NCI-H1694 treated with DMSO at 0.1 percent for 48 hours (cell line): ENCODE results near the gene LRP1B.
A peak's percentile ranks its signal among the peaks of the same experiment; 100 is the strongest.
"Not testable (repeated sequence)": the region's sequence is repeated elsewhere in the genome, so short reads cannot be mapped to it uniquely, and the experiment has no call there.

ENCODE experiments used
- DNase-seq: peaks from one replicate; lab custom pipeline; 2025; lab: John Stamatoyannopoulos, UW

LRP1B gene

DNA sequence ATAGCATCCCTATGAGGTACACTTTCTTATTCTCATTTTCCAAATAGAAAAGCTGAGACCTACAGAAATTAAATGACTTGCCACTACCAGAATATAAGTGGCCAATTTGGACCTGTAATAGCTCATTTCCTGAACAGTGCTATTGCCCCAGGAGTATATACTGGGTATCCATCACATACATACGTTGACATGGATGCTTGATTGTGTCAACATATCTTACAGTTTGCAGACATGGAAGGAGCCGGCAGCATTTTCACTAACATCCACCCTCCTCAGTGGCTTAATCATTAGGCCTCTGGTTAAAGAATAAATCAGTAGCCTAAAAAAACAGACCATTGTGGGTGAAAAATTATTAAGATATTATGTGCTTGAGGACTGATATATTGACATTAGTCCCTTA is 829.3 kb downstream of the LRP1B start:
- no peak for DNase-seq

- no peak for DNase-seq
These were observed 850.8 kb downstream of the LRP1B start for GRCh38 chr2:141280037-141280436.

DNA sequence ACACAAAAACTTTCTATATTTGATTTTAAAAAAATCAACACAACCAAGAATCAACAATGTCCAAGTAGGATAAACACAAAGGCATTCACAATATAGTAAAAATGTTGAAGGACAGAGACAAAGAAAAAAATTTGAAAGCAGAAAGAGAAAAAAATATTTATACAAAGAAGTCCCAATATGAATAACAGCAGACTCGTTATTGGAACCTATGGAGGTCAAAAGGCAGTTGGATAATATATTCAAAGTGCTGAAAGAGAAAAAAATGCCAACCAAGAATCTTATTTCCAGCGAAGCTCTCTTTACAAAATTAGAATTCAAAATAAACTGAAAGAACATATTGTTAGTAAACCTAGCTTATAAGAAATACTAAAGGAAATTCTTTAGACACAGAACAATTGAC is 859.5 kb downstream of the LRP1B start:
- no peak for DNase-seq

DNA sequence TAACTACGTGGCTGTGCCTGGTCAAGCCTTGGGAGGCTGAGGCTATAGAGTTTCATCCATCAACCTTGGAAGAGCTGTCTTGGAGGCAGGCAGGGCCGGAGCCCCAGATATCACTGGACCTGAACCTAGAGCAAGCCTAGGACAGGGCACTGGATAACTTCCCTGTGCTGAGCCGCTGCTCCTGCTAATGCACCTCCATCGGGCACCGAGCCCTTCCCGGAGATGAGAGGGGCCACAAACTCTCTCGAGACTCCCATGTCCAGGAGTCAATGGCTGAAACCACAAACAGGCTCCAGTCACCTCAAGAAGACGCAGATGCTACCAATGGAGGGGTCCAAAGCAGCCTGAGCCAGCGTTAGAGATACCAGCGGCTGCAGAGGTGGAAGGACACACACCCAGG is 866.0 kb downstream of the LRP1B start:
- no peak for DNase-seq

DNA sequence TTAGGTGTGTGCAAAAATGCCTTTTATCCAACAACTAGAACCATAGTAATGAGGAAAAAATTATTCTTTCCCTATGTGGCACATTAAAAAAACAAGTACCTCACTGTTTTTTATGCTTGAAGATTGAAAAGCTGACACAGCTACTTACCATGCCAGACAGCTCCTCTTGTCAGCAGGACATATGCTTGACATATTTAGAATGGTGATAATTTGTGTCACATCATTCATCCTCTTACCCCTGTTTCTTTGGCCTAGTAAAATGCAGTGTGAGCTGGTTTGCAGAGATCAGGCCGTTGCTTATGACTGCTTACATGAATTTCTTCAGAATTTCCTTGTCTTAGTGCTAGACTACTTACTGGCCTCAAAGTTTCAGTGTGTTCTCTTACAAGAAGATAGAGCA is 869.9 kb downstream of the LRP1B start:
- DNase-seq = no peak

DNA sequence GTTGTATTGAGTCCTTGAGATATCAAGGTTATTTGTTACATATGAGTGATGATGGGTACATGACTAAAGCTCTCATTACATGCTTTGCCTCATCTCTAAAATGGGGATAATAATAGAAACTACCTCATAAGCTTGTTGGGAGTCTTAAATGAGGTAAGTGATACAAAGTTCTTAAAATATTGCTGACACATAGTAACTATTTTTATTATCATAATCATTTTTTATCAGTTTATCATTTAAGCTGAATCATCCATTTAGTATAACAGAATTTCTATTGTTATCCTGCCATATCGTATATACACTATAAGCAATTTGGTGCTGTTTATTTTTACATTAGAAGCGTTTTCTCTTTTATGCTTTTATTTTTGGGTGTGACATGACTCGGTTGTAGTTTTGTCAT is 871.1 kb downstream of the LRP1B start:
- DNase-seq = no peak

DNA sequence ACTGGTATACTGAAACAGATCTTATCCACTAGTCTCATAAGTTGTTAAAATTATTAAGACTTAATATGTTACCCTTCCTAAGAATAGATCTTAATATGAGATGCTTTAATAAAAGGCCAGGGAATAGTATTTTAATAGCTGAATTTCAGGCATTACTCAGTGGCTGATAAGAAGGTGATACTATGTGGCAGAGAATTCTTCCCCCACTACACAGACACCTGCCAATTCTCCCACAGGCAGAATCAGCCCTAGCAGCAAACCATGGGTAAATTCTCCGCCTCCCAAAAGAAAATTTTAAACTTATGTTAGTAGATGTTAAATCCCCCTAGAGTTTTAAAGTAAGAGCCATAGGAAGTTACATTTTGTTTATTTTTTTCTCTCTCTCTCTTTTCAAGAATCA is 888.8 kb downstream of the LRP1B start:
- no peak for DNase-seq

- DNase-seq = no peak
These were observed 904.3 kb downstream of the LRP1B start for GRCh38 chr2:141226560-141226959.

- no peak for DNase-seq
These were observed 923.8 kb downstream of the LRP1B start for GRCh38 chr2:141207036-141207385.

DNA sequence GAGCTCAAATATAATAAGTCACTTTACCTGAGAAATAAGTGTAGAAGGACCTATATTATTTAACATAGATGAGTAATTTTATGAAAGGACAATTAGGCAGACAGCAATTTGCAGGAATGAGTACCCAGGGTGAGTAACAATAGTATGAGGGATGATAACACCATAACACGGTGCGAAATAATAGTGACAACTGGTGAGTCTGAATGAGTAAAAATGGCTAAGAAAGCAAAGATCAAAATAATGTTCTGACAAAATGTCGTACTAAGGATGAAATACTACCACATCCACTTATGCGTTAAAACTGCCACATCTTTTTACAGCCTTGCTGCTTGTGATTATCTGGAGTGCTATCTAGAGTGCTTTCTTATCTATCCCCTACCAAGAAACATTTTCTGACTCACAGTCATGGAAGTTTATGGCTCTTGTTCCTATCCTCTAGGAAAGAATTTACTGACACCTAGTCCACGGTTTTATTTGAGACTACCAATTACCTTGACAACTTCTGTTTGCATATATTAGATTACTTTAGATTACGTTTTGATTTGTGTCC is 929.7 kb downstream of the LRP1B start:
- no peak for DNase-seq

DNA sequence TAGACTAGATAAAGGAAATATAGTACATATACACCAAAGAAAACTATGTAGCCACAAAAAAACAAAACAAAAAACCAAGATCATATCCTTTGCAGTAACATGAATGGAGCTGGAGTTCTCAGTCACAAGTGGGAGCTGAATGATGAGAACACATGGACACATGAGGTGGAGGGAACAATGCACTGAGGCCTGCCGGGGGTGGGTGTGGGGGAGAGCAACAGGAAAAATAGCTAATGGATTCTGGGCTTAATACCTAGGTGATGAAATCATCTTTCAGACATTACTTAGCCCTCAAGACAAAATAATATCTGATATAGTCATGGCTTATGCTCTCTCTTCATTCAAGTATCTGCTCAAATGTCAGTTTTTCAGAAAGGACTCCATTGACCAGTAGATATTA is 930.6 kb downstream of the LRP1B start:
- DNase-seq = no peak

DNA sequence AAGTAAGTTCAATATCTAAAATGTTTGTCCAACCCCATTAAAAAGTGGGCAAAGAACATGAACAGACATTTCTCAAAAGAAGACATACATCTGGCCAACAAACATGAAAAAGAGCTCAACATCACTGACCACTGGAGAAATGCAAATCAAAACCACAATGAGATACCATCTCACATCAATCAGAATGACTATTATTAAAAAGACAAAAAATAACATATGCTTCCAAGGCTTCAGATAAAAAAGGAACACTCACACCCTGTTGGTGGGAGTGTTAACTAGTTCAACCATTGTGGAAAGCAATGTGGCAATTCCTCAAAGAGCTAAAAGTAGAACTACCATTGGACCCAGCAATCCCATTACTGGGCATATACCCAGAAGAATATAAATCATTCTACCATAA is 931.1 kb downstream of the LRP1B start:
- DNase-seq = no peak

DNA sequence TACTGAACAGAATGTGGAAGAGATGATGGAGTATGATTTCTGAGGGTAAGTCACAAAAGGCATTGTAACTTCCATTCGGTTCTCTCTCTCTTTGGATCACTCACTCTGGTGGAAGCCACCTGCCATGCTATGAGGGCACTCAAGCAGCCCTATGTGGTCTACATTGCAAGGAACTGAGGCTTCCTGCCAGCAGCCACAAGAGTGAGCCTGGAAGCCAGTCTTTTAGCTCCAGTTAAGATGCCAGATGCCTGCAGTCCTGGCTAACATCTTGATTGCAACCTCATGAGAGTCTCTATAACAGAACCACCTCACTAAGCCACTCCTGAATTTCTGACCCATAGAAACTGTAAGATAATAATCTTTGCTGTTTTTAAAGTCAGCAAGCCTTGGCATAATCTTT is 935.7 kb downstream of the LRP1B start:
- no peak for DNase-seq

- DNase-seq = peak; percentile 72
These were observed 943.8 kb downstream of the LRP1B start for GRCh38 chr2:141187075-141187439.

- no peak for DNase-seq
These were observed 944.3 kb downstream of the LRP1B start for GRCh38 chr2:141186413-141187074.

- no peak for DNase-seq
These were observed 948.6 kb downstream of the LRP1B start for GRCh38 chr2:141182246-141182645.

DNA sequence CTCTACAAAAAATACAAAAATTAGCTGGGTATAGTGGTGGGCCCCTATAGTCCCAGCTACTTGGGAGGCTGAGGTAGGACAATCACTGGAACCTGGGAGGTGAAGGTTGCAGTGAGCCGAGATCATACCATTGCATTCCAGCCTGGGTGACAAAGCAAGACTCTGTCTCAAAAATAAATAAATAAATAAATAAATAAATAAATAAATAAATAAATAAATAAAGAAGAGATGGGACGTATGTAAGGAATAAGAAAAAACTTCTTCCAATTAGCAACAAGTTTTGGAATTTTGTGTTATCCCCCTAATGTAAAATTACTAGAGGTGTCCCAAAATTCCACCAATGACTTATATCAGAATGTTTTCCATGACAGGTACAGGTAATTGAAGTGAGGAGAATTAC is 961.7 kb downstream of the LRP1B start:
- not testable (repeated sequence) for DNase-seq

GRCh38 chr2:141162314-141162713 is 968.5 kb downstream of the LRP1B start:
- DNase-seq = no peak

DNA sequence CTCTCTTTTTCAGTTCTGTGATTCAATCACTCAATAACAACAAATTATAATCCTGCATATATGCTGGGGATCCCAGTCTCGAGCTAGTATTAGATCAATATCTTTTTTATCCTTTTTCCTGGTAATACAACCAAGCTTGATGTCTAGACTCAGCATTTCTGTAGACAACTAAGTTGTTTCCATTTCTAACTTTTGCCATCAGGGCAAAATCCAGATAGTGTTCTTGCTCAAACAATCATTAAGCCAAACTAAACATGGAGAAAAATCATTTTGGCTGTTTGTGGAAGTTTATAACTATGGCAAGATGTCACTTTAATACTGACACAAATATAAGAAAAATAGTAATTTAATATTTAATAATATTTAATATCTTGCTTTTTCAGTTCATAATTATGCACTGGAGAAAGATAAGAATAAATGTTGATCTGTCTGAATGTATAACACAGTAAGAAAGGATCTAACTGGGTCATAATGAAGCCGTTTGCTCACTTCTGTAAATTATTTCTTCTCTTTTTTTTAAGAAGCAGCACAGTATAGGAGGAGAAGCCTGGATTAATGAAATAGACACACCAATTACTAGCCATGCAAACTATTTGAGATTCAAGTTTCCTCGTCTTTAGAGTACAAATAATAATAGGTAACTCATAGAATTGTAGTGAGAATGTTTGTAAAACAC is 979.1 kb downstream of the LRP1B start:
- DNase-seq = no peak

GRCh38 chr2:141142025-141142424 is 988.8 kb downstream of the LRP1B start:
- no peak for DNase-seq

GRCh38 chr2:141137122-141137693 is 993.6 kb downstream of the LRP1B start:
- DNase-seq = no peak

DNA sequence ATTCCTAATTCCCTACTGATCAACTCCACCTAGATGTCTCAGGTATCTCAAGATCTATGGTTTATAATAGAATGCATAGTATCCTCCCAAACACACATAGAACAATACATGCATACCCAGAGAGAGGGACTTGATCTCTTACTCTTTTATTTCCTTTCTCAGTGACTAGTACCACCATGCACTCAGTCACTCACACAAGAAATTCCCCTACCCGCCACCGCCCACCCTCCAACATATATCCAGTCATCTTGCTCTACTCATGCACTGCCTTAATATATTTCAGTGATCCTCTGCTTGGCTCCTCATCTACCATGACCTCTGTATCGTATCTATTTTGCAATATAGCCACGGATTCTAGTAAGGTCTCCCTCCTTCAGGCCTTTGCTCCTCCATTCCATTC is 996.9 kb downstream of the LRP1B start:
- DNase-seq = no peak

- DNase-seq = no peak
These were observed 1005.4 kb downstream of the LRP1B start for GRCh38 chr2:141125432-141125831.

DNA sequence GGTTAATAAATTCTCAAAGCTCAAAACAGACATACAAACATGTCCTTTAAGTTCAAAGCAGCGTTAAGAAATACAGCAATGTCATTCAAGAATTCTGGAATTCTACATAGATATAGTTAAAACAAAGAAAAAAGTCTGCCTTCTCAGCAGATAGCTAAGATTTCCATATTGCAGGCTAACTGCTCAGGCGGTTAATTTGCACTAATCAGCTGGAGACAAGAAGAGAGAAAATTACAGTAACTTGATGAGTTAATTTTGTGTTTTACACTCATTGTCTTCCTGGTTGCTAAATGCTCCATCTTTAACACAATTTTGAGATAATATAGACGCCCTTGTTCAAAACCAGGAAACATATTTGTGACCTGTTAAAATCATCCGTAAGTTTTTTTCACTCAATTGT is 1012.0 kb downstream of the LRP1B start:
- DNase-seq = no peak
